ENCODE data around the gene LYL1. TPM values are rescaled to one million over a fixed set of nuclear protein-coding genes. Genes with fewer than 3 reads are reported as not detected.

LYL1 gene
- total and polyA plus RNA-seq, 2 of the 4 experiments (the other 2 are of a cell fraction) = 0.36 to 0.39 TPM

- CTCF ChIA-PET = no interaction called here
- no peak for ATAC-seq (ENCODE audit: low read depth)
Measured at GRCh38 chr19:13066933-13067807, 35.5 kb downstream of the LYL1 start.

More at GRCh38 chr19:13066933-13067807, 35.5 kb downstream of the LYL1 start:
- Histone ChIP-seq H4K8ac (ENCODE audit: low read depth in 2 of 2, low read length in 2 of 2) (no peak overlapping the region), H3K56ac (ENCODE audit: extremely low read depth, insufficient read depth, low read length) (no peak overlapping the region), H2BK15ac (ENCODE audit: low read depth, low read length) (no peak overlapping the region), H3K23ac (ENCODE audit: low read depth, low read length) (no peak overlapping the region), H3K4me2 (ENCODE audit: low read depth, low read length) (no peak overlapping the region), H3K27ac (ENCODE audit: insufficient read depth, low read length) (no peak overlapping the region), H3K4me1 (ENCODE audit: control insufficient read depth, insufficient read depth, low read length) (peaks cover 5% of the 10 kb centered on the region), H3K9me3 (ENCODE audit: control insufficient read depth, insufficient read depth, low read length) (no peaks in the 10 kb centered on the region), H3K9ac (ENCODE audit: low read depth, low read length) (no peak overlapping the region), H3K4ac (ENCODE audit: low read depth, low read length) (no peak overlapping the region), H2AK5ac (ENCODE audit: low read depth, low read length) (no peak overlapping the region), H3K36me3 (ENCODE audit: control insufficient read depth, insufficient read depth, low read length) (peaks cover 9% of the 10 kb centered on the region), H2BK5ac (ENCODE audit: low read depth, low read length, poor library complexity, severe bottlenecking) (no peak overlapping the region), H2BK120ac (ENCODE audit: low read depth, low read length) (no peak overlapping the region), H3K79me1 (ENCODE audit: low read depth in 1 of 2, low read length in 2 of 2) (peaks cover 40 to 72% of the 10 kb centered on the region in 2 experiments), H2AFZ (replicated peaks; ENCODE audit: low read length, poor library complexity) (no peak overlapping the region), H2BK20ac (ENCODE audit: low read depth, low read length) (no peak overlapping the region), H4K5ac (ENCODE audit: low read depth, low read length) (no peak overlapping the region), H2AK9ac (replicated peaks; ENCODE audit: low read depth, low read length, poor library complexity) (no peak overlapping the region), H3K9me1 (ENCODE audit: insufficient read depth, low read length) (no peaks in the 10 kb centered on the region), H4K91ac (ENCODE audit: insufficient read depth, low read depth, low read length) (no peak overlapping the region), H4K20me1 (ENCODE audit: insufficient read depth, low read length) (peaks cover 33% of the 10 kb centered on the region), H3K4me3 (ENCODE audit: insufficient read depth, low read depth, low read length) (no peak overlapping the region), H3K14ac (replicated peaks; ENCODE audit: low read depth, low read length) (no peak overlapping the region), H3K18ac (ENCODE audit: low read depth, low read length) (no peak overlapping the region), H3K27me3 (ENCODE audit: control insufficient read depth, insufficient read depth, low read length) (no peaks in the 10 kb centered on the region)
- DNase-seq = no peak
- no peak for TF ChIP-seq ELK1 (IDR thresholded peaks at IDR 0.05; ENCODE audit: borderline replicate concordance, low read depth, low read length)
- no peak for TF ChIP-seq SMC3 (IDR thresholded peaks at IDR 0.05; ENCODE audit: low read depth, low read length)
- no peak for TF ChIP-seq CHD1 (IDR thresholded peaks at IDR 0.05; ENCODE audit: low read depth, low read length)
- TF ChIP-seq POLR2A (IDR thresholded peaks at IDR 0.05; ENCODE audit: low read depth, low read length) = no peak
- TF ChIP-seq MXI1 (IDR thresholded peaks at IDR 0.05; ENCODE audit: borderline replicate concordance, low read depth, low read length) = no peak
- TF ChIP-seq RAD21 (IDR thresholded peaks at IDR 0.05; ENCODE audit: low read length) = no peak
- TF ChIP-seq USF2 (IDR thresholded peaks at IDR 0.05; ENCODE audit: low read depth, low read length) = no peak
- TF ChIP-seq NFE2L2 (IDR thresholded peaks at IDR 0.05; ENCODE audit: low read depth, low read length) = no peak
- TF ChIP-seq CEBPB (IDR thresholded peaks at IDR 0.05; ENCODE audit: low read depth, low read length) = no peak
- no peak for TF ChIP-seq BHLHE40 (IDR thresholded peaks at IDR 0.05; ENCODE audit: low read depth, low read length)
- no peak for TF ChIP-seq RCOR1 (IDR thresholded peaks at IDR 0.05; ENCODE audit: insufficient replicate concordance, low read length)
- TF ChIP-seq CTCF (conservative IDR thresholded peaks at IDR 0.05; ENCODE audit: low read depth, low read length) = no peak
- no peak for TF ChIP-seq RFX5 (IDR thresholded peaks at IDR 0.05; ENCODE audit: low read depth, low read length)
- TF ChIP-seq MAFK (IDR thresholded peaks at IDR 0.05; ENCODE audit: low read depth, low read length) = no peak
- 82% methylated on average over 3 of the region's 17 CpGs; no CpG with 5 or more reads in 1 of the 2 experiments for WGBS, 2 experiments (ENCODE audit: extremely low coverage in 2 of 2, insufficient read length in 1 of 2)
- no TSS peak for BruUV-seq (replicated peaks)
- in situ Hi-C loops (cut with MboI; ENCODE audit: low sequenced_read_pairs) (no loop called here), dilution Hi-C loops (cut with HindIII; ENCODE audit: low sequenced_read_pairs, unreplicated experiment) (no loop called here), intact Hi-C loops (cut with micrococcal nuclease) (no loop called here)
- POLR2A ChIA-PET (ENCODE audit: unreplicated experiment) = no interaction called here
